GM12872 (cell line): Measurements from ENCODE around the gene RAB22A.

ENCODE experiments used
- TF ChIP-seq, protein P1 (sequence below): IDR thresholded peaks from 3 replicates; pipeline ENCODE4 v1.5.1; 2011; ENCODE audit warnings: low read depth, mild to moderate bottlenecking, low read length, moderate library complexity; ENCODE audit not compliant: insufficient read depth

Gene RAB22A

DNA sequence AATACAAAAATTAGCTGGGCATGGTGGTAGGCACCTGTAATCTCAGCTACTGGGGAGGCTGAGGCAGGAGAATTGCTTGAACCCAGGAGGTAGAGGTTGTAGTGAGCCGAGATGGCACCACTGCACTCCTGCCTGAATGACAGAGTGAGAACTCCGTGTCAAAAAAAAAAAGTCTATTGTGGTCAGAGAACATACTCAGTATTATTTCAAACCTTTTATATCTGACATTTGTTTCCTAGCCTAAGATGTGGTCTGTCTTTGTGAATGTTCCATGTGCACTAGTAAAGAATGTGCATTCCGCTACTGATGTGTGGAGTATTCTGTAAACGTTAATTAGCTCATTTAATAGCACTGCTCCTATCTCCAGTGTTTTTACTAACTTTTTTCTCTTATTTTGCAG lies 11.7 kb downstream of the RAB22A start:
- TF ChIP-seq, protein P1, sequence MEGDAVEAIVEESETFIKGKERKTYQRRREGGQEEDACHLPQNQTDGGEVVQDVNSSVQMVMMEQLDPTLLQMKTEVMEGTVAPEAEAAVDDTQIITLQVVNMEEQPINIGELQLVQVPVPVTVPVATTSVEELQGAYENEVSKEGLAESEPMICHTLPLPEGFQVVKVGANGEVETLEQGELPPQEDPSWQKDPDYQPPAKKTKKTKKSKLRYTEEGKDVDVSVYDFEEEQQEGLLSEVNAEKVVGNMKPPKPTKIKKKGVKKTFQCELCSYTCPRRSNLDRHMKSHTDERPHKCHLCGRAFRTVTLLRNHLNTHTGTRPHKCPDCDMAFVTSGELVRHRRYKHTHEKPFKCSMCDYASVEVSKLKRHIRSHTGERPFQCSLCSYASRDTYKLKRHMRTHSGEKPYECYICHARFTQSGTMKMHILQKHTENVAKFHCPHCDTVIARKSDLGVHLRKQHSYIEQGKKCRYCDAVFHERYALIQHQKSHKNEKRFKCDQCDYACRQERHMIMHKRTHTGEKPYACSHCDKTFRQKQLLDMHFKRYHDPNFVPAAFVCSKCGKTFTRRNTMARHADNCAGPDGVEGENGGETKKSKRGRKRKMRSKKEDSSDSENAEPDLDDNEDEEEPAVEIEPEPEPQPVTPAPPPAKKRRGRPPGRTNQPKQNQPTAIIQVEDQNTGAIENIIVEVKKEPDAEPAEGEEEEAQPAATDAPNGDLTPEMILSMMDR, result no peak

DNA sequence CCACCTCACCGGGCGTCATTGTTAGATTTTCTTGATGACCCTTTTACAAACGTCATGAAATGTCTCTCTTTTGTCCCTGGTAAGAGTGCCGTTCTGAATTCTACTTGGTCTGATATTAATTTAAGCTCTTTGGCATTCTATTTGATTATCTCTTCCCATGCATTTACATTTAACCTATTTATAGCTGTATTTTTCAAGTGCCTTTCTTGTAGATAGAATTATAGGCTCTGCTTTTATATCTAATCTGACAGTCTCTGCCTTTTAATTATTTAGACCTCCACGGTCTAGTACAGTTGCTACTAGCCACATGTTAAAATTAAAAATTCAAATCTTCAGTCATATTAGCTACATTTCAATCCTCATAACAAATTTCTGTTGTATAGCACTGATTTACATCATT lies 12.6 kb downstream of the RAB22A start:
- TF ChIP-seq, protein P1, result no peak

DNA sequence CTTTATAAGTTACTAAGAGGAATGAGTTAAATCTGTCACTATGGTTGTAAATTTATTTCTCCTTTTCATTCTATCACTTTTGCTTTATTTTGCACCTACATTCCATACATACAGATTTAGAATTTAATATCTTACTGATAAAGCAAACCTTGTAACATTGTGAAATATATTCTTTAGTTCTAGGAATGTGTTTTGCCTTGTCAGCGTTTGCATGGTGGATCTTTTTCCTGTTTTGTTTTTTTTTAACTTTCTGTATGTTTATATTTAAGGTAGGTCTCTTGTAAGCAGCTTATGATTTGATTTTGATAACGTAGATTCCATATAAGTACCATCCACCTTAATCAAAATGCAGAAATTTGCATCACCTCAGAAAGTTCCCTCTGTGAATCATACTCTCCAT lies 16.4 kb downstream of the RAB22A start:
- TF ChIP-seq, protein P1, result no peak

DNA sequence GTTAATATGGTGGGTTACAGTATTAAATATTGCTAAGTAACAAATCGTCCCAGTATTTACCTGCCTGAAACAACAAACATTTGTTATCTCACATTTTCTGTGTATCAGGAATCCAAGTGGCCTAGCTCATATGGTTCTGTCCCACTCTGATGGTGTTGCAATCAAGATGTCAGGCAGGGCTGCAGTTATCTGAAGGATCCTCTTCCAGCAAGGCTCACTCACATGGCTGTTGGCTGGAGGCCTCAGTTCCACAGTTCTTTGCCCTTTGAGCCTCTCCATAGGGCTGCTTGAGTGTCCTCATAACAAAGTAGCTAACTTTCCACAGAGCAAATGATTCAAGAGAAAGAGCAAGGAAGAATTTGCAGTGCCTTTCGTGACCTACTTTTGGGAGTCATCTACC lies 17.7 kb downstream of the RAB22A start:
- TF ChIP-seq, protein P1, result no peak

DNA sequence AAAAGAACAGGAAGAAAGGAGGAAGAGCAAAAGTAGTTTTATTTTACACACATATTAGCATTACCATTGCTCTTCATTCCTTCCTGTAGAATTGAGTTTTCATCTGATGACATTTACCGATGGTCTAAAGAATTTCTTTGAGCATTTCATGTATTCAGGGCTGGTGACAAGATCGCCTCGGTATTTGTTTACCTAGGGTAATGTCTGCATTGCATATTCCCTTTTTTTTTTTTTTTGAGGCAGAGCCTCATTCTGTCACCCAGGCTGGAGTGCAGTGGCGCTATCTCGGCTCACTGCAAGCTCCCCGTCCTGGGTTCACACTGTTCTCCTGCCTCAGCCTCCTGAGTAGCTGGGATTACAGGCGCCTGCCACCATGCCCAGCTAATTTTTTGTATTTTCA lies 19.3 kb downstream of the RAB22A start:
- TF ChIP-seq, protein P1, result no peak

DNA sequence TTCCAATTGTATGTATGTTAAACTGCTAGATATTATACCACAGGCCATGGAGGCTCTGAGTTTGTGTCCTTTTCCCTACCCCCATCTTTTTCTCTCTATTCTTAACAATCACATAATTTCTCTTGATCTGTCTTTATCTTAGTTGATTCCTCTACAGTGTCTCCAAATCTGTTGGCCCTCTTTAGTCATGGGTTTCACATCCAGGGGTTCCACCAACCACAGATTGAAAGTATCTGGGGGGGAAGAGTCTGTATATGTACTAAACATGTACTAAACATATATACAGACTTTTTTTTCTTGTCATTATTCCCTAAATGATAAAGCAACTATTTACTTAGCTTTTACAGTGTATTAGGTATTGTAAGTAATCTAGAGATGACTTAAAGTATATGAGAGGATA lies 20.2 kb downstream of the RAB22A start:
- TF ChIP-seq, protein P1, result no peak

DNA sequence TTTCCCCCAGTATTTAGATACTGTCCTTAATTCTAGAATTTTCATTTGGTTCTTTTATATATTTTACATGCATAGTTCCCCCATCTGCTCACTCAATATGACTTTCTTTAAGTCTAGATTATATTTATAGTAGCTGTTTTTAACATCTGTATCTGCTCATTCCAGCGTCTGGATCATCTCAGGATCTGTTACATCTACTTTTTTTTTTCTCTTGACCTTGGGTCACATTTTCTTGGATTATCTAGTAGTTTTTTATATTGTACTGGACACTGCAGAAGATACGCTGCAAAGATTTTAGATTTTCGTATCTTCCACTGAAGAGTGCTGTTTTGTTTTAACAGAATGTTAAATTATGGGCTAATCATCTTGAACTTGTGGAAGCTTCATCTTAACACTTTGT lies 20.7 kb downstream of the RAB22A start:
- TF ChIP-seq, protein P1, result no peak

DNA sequence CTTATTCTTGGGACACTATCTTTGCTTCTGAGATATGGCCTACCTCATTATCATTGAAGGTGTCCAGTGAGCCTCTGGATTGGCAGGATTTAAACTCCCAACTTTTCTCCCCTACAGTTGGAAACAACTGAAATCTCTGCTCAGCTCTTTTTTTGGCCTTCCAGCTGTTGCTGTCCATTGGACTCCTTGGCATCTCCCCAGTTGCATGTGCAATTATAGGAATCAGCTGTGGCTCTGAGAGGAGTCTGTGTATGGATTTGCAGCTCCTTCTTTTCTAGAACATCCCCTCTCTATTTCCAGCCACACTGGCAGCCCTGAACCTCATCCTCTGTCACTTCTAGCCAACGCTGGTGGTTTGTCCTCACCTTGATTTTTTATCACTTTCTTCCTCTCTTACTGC lies 21.2 kb downstream of the RAB22A start:
- TF ChIP-seq, protein P1, result no peak
